ENCODE data around the gene DGCR8. TPM values are rescaled to one million over a fixed set of nuclear protein-coding genes. Genes with fewer than 3 reads are reported as not detected.

Gene DGCR8
- total RNA-seq, 1 experiment from 2014 or later: 34.7 TPM

GRCh38 chr22:20136603-20136873 lies 56.5 kb downstream of the DGCR8 start:
- no peaks in the 10 kb centered on the region for H3F3A ChIP-seq (ENCODE audit: insufficient read depth, low read depth)
- TF ChIP-seq EZH2 (IDR thresholded peaks at IDR 0.05; ENCODE audit: low read depth) (no peak), CTCF (conservative IDR thresholded peaks at IDR 0.05) (no peak)
- no TSS peak for BruUV-seq (replicated peaks)
- no peaks in the 10 kb centered on the region for H3K79me2 ChIP-seq (ENCODE audit: low read depth)
- CTCF ChIA-PET: no interaction called here
- no peak overlapping the region for H2AFZ ChIP-seq
- no peak overlapping the region for H3K27ac ChIP-seq
- H3K27me3 ChIP-seq (ENCODE audit: insufficient read depth, low read depth): no peaks in the 10 kb centered on the region
- peaks cover 7% of the 10 kb centered on the region; the same call in 1 of the 2 replicates for H4K20me1 ChIP-seq (ENCODE audit: insufficient read depth)
- no peak overlapping the region for H3K4me2 ChIP-seq
- POLR2A ChIA-PET (ENCODE audit: unreplicated experiment): no interaction called here
- H3K4me1 ChIP-seq (replicated peaks; ENCODE audit: insufficient read depth): no peaks in the 10 kb centered on the region; the same call in 1 of the 2 replicates
- no peaks in the 10 kb centered on the region for H3K9me2 ChIP-seq (ENCODE audit: insufficient read depth)
- no peaks in the 10 kb centered on the region for H3K9me3 ChIP-seq (ENCODE audit: insufficient read depth, low read depth)
- intact Hi-C loops (cut with micrococcal nuclease; ENCODE audit: unreplicated experiment): no loop called here
- H3K36me3 ChIP-seq (ENCODE audit: low read depth): no peaks in the 10 kb centered on the region
- no peak for DNase-seq
- no peak overlapping the region for H3K4me3 ChIP-seq

DNA sequence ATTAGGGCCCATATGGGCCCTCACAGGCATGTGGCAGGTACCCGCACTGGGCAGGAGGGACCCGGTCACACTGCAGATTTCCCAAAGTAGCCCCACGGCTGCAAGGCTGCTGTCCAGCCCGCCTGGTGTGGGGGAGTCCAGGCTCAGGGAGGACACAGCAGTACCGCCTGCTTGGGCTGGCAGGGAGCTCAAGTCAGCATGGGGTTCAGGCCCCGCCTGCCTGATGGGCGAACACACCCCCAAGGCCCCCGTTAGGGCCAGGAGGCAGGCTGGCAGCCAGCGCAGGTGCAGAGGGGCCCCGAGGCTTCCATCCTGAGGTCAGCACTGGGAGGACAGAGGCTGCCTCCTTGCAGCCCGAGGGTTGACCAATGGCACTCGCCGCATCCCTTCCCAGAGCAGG lies 57.1 kb downstream of the DGCR8 start:
- H3K36me3 ChIP-seq (ENCODE audit: low read depth): no peaks in the 10 kb centered on the region
- peaks cover 7% of the 10 kb centered on the region; the same call in 1 of the 2 replicates for H4K20me1 ChIP-seq (ENCODE audit: insufficient read depth)
- no peaks in the 10 kb centered on the region; the same call in 1 of the 2 replicates for H3K4me1 ChIP-seq (replicated peaks; ENCODE audit: insufficient read depth)
- H3K4me2 ChIP-seq: no peak overlapping the region
- intact Hi-C loops (cut with micrococcal nuclease; ENCODE audit: unreplicated experiment): no loop called here
- no peak for DNase-seq
- H3K9me3 ChIP-seq (ENCODE audit: insufficient read depth, low read depth): no peaks in the 10 kb centered on the region
- no TSS peak for BruUV-seq (replicated peaks)
- no peak overlapping the region for H3K4me3 ChIP-seq
- POLR2A ChIA-PET (ENCODE audit: unreplicated experiment): no interaction called here
- H3K9me2 ChIP-seq (ENCODE audit: insufficient read depth): no peaks in the 10 kb centered on the region
- no peak overlapping the region for H3K27ac ChIP-seq
- no peak overlapping the region for H2AFZ ChIP-seq
- H3K79me2 ChIP-seq (ENCODE audit: low read depth): no peaks in the 10 kb centered on the region
- no peaks in the 10 kb centered on the region for H3K27me3 ChIP-seq (ENCODE audit: insufficient read depth, low read depth)
- CTCF ChIA-PET: no interaction called here
- no peaks in the 10 kb centered on the region for H3F3A ChIP-seq (ENCODE audit: insufficient read depth, low read depth)
- no peak for TF ChIP-seq CTCF (conservative IDR thresholded peaks at IDR 0.05)

GRCh38 chr22:20137671-20138416 lies 57.8 kb downstream of the DGCR8 start:
- ChIA-PET CTCF (no interaction called here), POLR2A (ENCODE audit: unreplicated experiment) (no interaction called here)
- Histone ChIP-seq H3K27ac (no peak overlapping the region), H3K9me3 (ENCODE audit: insufficient read depth, low read depth) (no peaks in the 10 kb centered on the region), H3K4me1 (replicated peaks; ENCODE audit: insufficient read depth) (no peaks in the 10 kb centered on the region; the same call in 1 of the 2 replicates), H3F3A (ENCODE audit: insufficient read depth, low read depth) (no peaks in the 10 kb centered on the region), H3K4me3 (no peak overlapping the region), H3K27me3 (ENCODE audit: insufficient read depth, low read depth) (no peaks in the 10 kb centered on the region), H4K20me1 (ENCODE audit: insufficient read depth) (peaks cover 7% of the 10 kb centered on the region; the same call in 1 of the 2 replicates), H3K4me2 (no peak overlapping the region), H2AFZ (no peak overlapping the region), H3K36me3 (ENCODE audit: low read depth) (no peaks in the 10 kb centered on the region), H3K9me2 (ENCODE audit: insufficient read depth) (no peaks in the 10 kb centered on the region), H3K79me2 (ENCODE audit: low read depth) (no peaks in the 10 kb centered on the region)
- no TSS peak for BruUV-seq (replicated peaks)
- no peak for DNase-seq
- TF ChIP-seq EZH2 (IDR thresholded peaks at IDR 0.05; ENCODE audit: low read depth) (no peak), CTCF (conservative IDR thresholded peaks at IDR 0.05) (no peak)
- intact Hi-C loops (cut with micrococcal nuclease; ENCODE audit: unreplicated experiment): no loop called here

Data from PC-9 (cell line).